ENCODE results near the gene SMIM44.

SMIM44 gene

GRCh38 chr19:3467437-3468198 lies 15.6 kb downstream of the SMIM44 start:
- POLR2A ChIA-PET: no interaction called here
- TF ChIP-seq, protein P1, sequence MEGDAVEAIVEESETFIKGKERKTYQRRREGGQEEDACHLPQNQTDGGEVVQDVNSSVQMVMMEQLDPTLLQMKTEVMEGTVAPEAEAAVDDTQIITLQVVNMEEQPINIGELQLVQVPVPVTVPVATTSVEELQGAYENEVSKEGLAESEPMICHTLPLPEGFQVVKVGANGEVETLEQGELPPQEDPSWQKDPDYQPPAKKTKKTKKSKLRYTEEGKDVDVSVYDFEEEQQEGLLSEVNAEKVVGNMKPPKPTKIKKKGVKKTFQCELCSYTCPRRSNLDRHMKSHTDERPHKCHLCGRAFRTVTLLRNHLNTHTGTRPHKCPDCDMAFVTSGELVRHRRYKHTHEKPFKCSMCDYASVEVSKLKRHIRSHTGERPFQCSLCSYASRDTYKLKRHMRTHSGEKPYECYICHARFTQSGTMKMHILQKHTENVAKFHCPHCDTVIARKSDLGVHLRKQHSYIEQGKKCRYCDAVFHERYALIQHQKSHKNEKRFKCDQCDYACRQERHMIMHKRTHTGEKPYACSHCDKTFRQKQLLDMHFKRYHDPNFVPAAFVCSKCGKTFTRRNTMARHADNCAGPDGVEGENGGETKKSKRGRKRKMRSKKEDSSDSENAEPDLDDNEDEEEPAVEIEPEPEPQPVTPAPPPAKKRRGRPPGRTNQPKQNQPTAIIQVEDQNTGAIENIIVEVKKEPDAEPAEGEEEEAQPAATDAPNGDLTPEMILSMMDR (IDR thresholded peaks at IDR 0.05; ENCODE audit: control extremely low read depth, extremely low read depth, low read depth, missing control alignments): no peak
- no peak for DNase-seq (ENCODE audit: extremely low spot score)
- CTCF ChIA-PET: interaction anchor here (0.6 kb wide), 1 partner anchor 150 kb away, joined by 3 read pairs; no protein-coding TSS in a partner anchor

GRCh38 chr19:3466635-3467034 lies 16.6 kb downstream of the SMIM44 start:
- POLR2A ChIA-PET: interaction anchor here (0.5 to 0.6 kb wide), 2 partner anchors 17 to 36 kb away, joined by 3 to 6 read pairs; no protein-coding TSS in a partner anchor
- CTCF ChIA-PET: interaction anchor here (1.0 kb wide), 1 partner anchor 37 kb away, joined by 3 read pairs; no protein-coding TSS in a partner anchor

GRCh38 chr19:3465552-3465951 lies 17.7 kb downstream of the SMIM44 start:
- POLR2A ChIA-PET: no interaction called here

More at GRCh38 chr19:3466635-3467034, 16.6 kb downstream of the SMIM44 start:
- TF ChIP-seq, protein P1 (IDR thresholded peaks at IDR 0.05; ENCODE audit: control extremely low read depth, extremely low read depth, low read depth, missing control alignments): no peak
- no peak for DNase-seq (ENCODE audit: extremely low spot score)

DNA sequence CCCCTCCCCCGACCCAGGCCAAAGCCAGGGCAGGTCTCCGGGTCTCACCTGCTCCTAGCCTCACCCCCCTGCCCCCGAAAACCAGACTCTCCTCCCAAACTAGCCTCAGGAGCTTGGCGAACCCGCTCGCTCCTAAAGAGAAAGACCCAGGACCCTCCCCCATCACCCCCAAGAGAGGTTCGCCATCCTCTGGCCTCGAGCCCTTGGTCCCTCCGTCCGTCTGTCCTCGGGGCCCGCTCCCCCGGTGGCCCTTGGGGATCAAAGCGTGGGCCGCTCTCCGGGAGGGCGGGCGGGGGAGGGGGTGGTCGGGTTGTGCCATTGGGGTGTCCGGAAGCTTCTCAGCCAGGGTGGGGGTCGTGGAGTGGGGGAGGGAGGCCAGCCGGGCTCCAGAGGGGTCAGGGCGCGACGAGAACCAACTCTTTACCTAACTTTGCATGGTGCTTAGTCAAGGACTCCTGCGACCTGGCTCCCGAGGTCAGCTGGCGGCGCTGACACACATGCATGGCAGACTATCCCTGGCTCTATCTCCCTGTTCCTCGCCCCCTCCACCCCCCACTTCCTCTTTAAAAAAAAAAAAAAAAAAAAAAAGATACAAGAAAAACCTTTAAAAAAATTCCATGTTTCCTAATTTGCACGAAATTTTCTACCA lies 18.5 kb downstream of the SMIM44 start:
- no peak for DNase-seq (ENCODE audit: extremely low spot score)
- TF ChIP-seq, protein P1 (IDR thresholded peaks at IDR 0.05; ENCODE audit: control extremely low read depth, extremely low read depth, low read depth, missing control alignments): no peak
- ChIA-PET CTCF (interaction anchor here (1.5 to 1.8 kb wide), 2 partner anchors 8 to 20 kb away, joined by 3 to 10 read pairs; no protein-coding TSS in a partner anchor), POLR2A (no interaction called here)

More at GRCh38 chr19:3465552-3465951, 17.7 kb downstream of the SMIM44 start:
- DNase-seq (ENCODE audit: extremely low spot score): no peak
- CTCF ChIA-PET: no interaction called here
- TF ChIP-seq, protein P1 (IDR thresholded peaks at IDR 0.05; ENCODE audit: control extremely low read depth, extremely low read depth, low read depth, missing control alignments): no peak

DNA sequence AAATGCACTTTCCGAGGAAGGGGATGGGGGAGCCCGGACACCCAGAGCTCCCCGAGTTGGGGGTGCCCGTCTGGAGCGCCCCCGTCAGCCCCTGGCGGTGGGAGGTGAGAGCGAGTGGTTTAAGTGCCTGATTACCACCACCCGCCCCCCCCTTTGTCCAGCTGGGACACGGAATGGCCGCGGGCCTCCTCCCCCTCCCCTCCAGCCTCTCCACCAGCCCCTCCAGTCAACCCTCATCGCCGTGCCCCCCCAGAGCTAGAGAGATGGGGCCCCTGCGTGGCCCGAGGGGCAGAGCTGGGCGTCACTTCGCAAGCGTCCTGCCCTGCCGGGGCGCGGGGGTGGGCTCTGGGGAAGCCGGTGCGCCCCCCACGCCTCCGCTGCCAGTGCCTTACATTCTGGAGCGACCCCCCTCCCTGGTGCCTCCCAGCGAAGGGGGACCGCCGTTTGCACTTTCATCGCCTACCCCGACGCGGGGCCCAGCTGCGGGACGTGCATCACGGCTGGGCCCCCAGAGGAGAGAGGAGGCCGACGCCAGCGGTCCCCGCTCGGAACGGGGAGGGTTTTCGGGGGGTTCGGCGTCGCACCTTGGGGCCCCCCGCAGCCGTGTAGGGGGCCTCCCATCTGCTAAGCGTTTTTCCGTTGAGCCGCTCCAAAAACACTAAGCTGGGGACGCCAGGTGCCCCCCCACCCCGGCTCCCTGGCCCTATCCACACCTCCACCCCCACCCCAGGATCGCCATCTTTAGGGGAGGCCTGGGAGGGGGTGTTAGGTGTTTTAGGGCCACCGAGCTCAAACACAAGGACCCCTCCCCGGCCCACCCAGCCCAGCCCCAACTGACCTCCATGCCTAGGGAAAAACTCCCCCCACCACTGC lies 19.3 kb downstream of the SMIM44 start:
- CTCF ChIA-PET: interaction anchor here (1.0 to 1.8 kb wide), 3 partner anchors 9 to 35 kb away, joined by 3 to 10 read pairs (median 3); no protein-coding TSS in a partner anchor
- TF ChIP-seq, protein P1 (IDR thresholded peaks at IDR 0.05; ENCODE audit: control extremely low read depth, extremely low read depth, low read depth, missing control alignments): no peak
- DNase-seq (ENCODE audit: extremely low spot score): no peak
- POLR2A ChIA-PET: no interaction called here

All from GM10248 (cell line).